ENCODE data around the gene PRKAR2B.

PRKAR2B gene

DNA sequence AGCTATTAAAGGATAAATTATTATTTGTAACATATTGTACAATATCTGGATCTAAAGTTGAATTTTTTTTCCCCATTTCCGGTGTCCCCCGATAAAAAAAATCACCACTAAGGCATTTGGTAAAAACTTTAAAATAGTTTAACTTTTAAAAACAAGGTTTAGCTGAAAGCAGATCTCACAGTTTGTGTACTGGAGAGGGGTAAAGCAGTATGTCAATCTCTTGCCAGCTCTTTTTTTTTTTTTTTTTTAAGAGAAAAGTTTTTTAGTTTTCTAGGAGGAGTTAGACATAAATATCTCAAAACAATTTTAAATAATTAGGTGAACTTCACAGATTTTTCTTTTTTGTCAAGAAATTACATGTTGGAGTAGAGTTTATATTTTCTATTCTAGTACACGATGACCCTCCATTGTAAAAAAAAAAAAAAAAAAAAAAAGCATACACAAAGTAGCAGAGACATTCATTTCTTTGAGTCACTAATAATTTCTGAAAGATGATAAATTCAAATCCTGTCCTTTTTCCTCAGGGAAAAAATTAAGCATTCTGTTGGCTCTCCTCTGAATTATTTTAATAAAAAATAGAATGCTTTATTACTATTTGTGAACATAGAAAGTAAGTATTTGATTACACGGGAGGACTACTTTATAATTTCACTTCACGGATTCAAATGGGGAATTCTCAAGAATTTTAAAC, 122.4 kb downstream of the PRKAR2B start:
- no peak for DNase-seq

DNA sequence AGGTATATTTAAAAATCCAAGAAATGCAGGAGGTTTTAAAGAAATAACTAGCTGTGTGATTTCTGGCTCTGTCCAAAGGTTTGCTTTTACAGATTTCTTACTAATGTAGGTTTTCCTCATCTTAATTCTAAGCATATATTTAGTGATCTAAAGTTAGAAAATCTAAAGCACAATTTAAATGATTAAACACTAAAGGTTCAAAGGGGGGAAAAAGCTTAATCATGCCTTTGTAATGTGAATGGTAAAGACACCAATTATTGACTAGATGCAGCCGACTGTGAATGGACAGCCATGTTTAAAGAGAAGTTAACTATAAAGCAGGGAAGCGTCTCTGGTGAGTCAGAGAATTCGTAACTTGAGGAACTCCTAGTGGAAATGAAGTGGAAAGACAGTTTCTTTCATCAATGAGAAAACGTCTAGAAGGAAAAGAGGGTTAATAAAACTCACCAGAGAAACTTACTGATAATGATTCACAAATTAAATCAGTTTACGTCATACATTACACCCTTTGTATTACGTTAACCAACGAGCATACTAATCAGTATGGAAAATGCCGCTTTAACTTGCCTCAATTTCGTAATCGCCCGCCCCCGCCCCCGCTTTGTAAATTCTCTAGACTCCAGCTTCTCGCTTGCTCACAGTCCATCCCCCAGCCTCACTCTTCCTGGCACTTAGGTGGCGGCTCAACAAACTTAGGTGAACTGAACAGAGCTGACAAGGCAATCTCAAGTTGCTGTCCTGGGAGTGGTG, 123.2 kb downstream of the PRKAR2B start:
- DNase-seq, result peak; percentile 86

DNA sequence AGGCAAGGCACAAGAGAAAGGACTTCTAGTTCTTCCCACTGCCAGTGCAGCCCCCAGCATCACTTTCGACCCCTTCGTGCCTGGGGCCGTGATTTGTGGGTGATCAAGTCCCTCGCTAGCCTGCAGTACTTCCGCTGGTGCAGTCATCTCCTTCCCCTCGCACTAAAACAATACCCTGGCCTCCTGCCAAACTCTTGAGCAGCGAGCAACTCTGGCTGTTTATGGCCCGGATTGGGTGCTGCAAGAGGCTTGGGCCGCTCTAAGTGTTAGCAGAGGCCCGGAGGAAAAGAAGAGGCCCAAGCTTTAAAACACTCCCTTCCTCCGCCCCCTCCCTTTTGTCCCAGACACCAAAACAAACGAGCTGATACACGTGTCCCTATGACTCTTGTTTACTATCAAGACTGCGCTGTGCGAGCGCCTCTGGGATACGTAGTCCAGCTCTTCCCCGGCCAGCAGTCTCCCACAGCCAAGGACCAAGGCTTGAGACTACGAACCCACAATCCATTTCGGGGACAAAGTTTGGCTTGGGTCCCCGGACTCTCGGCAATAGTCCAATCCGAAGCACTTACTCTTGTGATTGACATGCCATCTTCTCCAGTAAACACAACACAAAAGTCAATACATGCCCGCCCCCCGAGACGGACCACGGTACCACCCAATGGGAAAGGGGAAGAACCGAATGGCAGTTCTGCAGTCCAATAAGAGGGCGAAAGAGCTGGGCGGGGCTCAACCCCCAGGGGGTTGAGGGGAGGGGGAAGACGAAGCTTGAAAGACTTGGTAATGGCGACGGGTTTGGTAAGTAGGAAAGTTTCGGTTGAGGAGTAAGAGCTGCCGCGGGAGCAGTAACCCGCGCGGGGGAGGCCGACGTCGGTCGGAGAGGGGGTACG, 124.0 kb downstream of the PRKAR2B start, which contains the start of gene HBP1:
Gene HBP1, plus strand, starts transcription at position 771 of the 887 bp plus-strand sequence. CDS start 10,891 bp downstream, outside the sequence.
- peak; percentile 100 for DNase-seq

DNA sequence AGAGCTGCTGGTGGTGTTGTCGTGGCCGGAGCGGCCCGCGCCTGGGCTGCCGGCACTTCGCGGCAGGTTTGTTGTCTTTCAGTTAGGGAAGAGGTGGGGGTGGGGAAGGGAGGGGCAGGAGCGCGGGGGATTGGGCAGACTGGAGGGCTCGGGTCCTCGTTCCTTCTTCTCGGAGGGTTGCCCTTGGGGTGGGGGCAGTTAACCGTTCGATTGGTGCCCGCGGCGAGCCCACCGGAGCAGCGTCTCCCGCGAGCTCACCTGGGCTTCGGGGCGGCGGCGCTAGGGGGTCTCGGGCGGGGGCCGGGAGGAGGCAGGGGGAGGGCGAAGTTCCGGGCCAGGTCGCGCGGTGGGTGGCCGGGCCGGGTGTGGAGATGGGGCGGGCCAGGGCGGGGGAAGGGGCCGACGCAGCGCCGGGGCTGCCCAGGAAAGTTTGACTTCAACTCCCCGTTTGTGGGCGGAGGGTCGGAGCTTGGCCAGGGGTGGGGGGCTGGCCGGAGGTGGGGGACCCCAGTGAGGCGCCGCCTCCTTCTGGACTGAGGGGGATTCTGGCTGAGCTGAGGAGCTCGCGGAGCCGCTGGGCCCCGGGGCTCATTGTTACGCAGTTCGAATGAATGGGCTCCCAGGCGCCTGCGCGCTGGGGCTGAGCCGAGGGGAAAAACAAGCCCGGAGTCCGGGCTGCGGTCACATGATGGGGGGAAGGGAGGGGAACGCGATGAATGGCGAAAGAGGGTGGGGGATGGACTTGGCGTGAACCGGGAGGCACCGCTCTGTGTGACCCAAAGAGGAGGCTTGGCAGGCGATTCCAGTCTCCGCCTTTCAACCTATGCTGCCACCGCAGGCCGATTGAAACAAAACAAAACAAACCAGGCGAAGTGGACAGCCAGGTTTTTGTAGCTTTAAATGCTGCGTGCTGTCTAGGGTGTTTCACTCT, 124.9 kb downstream of the PRKAR2B start:
- DNase-seq, result peak; percentile 94

DNA sequence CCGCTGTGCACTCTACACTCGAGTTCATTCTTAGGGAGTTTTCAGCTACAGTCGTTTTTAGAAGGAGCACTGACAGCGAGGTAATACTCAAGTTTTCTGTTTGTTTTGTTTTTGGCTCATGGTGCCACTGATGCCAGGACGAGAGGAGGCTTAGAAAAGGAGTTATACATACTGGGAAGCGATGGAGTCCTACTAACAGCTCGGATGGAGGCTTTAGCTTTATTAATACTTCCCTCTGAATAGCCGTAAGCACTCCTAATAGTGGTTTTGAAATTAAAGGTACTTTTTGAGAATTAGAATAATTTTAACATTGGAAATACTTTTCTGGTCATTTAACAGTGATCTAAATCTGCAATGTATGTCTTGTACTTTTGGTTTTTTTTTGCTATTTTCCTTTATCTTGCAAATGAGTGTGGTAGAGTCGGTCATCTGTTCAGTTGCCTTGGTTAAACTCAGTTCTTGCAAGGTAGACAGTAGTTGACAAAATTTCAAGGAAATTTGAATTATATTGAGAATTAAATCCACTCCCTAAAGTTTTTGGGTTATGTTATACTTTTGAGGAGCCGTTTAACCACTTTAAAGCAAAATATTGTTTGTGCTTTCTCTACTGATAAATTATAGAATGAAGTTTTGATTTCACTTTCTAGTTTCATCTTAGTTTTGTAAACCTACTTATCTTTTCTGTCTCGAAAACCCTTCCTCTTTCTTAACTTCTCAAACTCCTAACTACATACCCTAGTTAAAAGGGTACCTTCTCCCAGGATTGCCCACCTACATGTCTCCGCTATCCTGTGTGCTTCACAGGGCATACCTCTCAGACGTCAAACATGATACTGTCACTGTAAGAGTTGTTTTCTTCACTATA, 125.8 kb downstream of the PRKAR2B start:
- DNase-seq, result no peak

DNA sequence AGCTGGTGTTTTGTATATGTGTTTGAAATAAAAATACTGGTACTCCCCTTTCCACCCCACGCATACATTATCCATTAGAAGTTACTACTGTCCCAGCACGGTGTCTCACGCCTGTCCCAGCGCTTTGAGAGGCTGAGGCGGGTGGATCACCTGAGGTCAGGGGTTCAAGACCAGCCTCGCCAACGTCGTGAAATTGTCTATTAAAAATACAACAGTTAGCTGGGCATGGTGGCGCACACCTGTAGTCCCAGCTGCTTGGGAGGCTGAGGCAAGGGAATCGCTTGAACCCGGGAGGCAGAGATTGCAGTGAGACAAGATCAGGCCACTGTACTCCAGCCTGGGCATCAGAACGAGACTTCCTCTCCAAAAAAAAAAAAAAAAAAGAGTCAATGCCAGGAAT, 127.0 kb downstream of the PRKAR2B start:
- no peak for DNase-seq

DNA sequence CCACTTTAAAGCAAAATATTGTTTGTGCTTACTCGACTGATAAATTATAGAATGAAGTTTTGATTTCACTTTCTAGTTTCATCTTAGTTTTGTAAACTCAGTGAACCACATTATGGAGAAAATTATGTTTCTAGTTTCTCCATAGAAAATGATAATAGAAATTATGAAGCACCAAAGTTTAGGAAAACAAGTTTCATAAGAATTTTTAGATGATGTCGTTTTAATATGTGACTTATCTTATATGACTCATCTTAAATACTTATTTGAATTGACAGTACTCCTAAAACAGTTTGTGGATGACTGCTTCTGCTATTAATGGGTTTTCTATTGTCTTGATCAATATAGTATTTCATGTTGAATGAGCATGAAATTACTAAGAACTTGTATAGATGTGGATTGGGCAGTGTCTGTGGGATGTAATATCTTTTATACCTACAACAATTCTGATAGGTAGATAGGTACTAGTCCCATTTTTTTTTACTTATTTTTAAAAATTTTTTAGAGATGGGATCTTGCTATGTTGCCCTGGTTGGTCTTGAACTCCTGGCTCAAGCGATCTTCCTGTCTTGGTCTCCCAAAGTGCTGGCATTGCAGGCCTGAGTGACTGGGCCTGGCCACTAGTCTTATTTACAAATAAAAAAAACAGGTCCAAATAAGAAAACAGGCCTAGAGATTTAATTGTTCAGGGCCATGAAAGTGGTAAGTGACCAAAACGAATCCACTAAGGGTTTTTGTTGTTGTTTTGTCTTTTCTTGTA, 127.9 kb downstream of the PRKAR2B start:
- no peak for DNase-seq

DNA sequence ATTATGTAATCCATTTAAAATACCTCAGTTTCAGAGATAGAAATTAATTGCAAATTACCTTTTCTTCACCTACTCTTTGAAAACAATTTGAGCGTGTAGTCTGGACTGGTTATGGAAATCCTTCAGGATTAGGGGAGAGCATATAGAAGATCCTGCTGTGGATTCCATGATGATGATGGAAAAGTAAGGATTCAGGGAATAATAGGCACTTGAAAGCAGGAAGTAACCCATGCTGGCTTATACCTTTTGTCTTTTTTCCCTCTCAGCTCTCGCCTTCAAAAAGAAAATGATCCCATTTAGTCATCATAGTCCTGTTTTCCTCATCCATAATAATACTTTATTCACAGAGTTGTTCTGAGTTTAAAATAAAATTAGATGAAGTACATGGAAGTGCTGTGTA, 128.7 kb downstream of the PRKAR2B start:
- no peak for DNase-seq

DNA sequence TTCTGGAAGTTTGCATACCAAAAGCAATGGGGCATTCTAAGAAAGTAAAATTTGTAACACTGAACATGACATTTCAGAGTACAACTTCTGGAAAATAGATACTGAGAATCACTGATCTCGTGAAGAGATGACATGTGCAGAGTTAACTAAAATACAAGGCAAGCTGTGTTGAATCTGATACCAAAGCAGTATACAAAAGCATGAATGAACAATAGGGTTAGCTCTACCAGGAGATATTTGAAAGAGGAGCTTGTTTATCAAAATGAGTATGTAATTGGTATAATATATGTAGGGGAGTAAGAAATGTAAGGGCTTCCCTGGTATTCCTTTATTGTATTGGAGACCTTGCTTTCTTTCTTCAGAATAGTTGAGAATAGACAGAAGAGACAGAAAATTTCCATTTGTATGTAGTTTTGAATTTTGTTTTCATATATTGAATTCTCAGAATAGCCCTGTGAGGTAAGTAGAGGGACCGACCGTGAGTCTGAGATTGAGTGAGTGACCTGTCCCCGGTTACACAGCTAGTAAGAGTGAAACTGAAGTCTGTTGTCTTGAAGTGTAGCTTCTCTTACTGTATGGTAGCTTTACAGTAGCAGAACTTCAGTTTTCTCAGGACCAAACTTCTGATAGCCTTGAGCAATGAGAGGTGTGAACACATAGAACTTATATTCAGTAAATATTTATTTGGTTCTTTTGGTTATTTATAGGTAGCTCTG, 129.3 kb downstream of the PRKAR2B start:
- DNase-seq, result no peak

DNA sequence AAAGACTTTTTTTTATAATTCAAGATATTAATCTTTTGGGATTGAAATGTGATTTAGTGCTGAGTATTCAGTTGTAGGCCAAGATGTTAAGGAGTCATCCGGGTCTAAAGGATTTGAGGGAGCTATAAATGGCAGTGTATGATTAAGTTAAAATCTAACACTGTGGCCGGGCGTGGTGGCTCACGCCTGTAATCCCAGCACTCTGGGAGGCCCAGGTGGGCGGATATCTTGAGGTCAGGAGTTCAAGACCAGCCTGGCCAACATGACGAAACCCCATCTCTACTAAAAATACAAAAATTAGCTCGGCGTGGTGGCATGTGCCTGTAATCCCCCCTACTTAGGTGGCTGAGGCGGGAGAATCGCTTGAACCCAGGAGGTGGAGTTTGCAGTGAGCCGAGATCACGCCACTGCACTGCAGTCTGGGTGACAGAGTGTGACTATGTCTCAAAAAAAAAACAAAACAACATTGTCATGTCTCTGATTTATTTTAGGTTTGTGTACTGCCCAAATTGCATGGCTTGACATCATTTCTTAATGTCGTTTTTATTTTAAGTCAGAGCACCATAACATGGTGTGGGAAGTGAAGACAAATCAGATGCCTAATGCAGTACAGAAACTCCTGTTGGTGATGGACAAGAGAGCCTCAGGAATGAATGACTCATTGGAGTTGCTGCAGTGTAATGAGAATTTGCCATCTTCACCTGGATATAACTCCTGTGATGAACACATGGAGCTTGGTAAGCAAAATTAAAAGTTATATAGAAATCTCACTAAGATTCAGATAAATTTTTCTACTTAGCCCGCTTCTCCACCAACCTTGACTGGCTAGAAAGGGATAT, 135.0 kb downstream of the PRKAR2B start:
- DNase-seq, result peak; percentile 55

DNA sequence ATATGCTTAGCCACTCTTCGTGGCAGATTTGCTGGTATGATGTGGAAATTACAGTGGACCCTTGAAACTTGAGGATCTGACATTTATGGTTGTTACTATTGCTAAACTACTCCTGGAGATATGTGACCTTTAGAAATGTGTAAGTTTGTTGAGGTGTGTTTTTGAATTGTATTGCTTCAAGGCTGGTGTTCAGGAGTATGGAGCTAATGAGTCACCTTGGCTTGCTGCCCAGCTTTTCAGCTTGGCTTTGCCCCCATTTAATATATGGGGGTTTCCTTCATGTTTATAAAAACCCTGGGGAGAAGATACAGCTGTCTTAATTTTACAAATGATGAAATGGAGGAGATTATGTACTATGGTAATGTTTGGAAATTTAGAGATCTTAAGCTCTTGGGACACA, 135.9 kb downstream of the PRKAR2B start:
- DNase-seq, result peak; percentile 87

DNA sequence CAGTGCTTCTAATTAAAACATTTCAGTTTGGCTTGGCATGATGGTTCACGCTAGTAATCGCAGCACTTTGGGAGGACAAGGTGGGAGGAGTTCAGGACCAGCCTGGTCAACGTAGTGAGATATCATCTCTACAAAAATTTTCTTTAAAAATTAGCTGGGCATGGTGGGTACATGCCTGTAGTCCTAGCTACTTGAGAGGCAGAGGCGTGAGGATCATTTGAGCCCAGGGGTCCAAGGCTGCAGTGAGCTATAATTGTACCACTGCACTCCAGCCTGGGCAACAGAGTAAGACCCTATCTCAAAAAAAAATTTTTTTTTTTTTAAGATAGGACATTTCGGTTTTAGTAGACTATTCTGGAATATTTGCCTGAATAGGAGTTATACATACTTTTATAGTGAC, 136.7 kb downstream of the PRKAR2B start:
- no peak for DNase-seq

DNA sequence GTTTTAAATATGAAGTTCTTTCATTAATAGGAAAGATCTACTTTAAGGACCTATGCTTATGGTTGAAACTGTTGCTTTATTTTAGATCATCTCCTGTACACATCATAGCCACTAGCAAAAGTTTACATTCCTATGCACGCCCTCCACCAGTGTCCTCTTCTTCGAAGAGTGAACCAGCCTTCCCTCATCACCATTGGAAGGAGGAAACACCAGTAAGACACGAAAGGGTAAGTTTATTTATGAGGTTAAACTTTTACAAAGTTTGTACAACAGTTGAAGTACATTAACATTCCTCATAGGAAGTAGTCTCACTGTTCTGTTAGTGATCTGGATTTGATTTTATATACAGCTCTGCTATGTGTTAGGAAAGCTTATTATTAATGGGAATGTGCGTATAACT, 141.2 kb downstream of the PRKAR2B start:
- DNase-seq, result no peak

DNA sequence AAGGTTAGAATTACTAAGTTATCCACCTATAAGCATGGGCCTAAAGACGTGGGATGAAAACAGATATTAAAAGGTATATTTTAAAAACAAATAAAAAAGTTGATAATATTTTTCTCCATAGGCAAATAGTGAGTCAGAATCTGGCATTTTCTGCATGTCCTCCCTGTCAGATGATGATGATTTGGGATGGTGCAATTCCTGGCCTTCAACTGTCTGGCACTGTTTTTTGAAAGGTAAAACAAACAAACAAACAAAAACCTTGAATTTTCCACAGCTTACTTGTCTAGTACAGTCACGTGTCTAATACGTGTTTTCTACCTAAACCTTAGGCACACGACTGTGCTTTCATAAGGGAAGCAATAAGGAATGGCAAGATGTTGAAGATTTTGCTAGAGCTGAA, 141.7 kb downstream of the PRKAR2B start:
- DNase-seq, result no peak

DNA sequence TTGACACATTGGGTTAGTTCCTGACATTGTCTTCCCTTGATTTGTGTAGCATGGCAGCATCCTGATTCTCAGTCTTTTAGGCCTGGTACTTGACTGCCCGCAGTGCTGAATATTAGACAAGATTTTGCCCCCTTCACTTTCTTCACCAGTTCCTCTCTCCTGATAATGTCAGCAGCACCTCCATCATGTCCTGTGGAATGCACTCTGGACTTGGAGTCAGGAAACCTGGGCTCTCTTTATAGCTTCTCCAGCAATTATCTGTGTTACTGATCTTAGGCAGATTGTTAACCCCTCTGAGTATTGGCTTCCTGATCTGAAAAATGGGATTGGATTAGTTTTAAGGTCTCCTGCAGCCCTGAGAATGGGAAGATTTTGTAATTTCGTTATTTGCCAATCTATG, 143.3 kb downstream of the PRKAR2B start:
- no peak for DNase-seq

DNA sequence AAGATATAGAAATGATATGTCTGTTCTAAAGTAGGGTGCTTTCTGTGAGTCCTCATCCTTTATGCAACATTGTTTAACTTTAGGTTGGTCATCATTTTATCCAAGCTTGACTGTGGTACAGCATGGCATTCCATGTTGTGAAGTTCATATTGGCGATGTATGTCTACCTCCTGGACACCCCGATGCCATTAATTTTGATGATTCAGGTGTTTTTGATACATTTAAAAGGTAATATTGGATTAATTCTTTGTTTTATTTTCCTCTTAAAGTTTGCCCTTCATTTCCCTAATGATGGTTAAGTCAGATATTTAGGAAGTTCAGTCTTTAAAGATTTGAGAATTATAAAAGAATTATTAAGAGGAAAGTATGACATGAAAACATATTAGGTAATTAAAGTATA, 145.6 kb downstream of the PRKAR2B start:
- DNase-seq, result no peak

DNA sequence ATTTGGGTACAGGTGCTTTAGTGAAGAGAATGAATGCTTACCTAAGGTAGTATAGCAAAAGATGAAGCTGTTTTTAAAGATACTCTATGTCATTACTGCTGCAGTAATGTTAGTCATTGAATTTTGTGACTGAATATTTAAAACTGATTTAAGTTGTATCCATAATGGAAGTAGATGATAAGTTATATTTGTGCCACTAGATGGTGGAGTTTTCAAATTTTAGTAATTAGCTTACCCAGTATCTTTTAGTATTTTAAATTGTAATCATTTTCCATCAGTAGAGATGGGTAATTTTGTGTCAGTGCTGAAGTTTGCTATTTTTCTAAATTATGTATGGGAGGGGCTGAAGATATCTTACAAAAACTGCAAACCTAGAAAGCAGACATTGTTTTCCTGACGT, 149.5 kb downstream of the PRKAR2B start:
- DNase-seq, result no peak

DNA sequence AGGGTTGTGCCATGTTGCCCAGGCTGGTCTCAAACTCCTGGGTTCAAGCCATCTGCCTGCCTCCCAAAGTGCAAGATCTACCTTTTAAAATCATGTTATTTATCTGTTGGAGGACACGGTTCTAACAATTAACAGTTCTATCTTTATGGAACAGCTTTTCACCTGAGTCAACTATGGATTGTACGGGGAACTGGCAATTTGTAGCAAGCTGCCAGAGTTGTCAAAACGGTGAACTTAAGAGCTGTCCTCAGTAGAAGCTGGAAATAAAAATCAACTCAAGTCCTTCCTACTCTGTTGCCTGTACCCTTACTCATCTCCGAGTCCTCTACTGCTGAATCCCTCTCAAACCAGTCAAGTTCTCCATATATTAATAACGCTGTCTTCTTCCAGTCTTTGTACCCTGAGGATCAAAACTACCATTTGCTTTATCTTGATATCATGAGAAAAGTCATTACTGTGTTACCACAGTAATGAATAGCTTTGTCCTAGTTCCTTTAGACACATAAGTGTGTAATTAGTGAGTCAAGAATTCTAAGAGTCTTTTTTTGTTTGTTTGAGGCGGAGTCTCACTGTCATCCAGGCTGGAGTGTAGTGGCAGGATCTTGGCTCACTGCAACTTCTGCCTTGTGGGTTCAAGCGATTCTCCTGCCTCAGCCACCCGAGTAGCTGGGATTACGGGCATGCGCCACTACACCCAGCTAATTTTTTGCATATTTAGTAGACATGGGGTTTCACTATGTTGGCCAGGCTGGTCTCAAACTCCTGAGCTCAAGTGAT, 152.5 kb downstream of the PRKAR2B start:
- DNase-seq, result no peak

Data from fibroblast of upper back skin (primary cell).